HepG2 (cell line): Measurements from ENCODE around the gene ZPR1. TPM values are rescaled to one million over a fixed set of nuclear protein-coding genes. Genes with fewer than 3 reads are reported as not detected.

Experiments
- ATAC-seq: fragments of 200-7000 bp; cut with Tn5 transposase; 3 replicates; pipeline ENCODE4 v1.9.1; 2020; ENCODE audit warnings: mild to moderate bottlenecking, moderate library complexity
- BruUV-seq: library from RNA; stranded (reverse); fragments of 400-500 nt; replicated peaks from 2 replicates; lab custom pipeline; 2021; lab: Mats Ljungman, UMichigan
- CTCF ChIA-PET: fragments of 300-600 bp; formaldehyde crosslinking; extraction: SDS; loops from one replicate; lab custom pipeline; 2021; ENCODE audit warnings: low total read pairs, inconsistent platforms, low intra/inter-chr PET ratio; lab: Yijun Ruan, JAX
- POLR2A ChIA-PET: fragments of 350-600 bp; sonication (Branson Sonifier 250); formaldehyde crosslinking; loops from one replicate; lab custom pipeline; 2020; ENCODE audit warnings: antibody characterized with exemption, inconsistent platforms; lab: Yijun Ruan, JAX
- DNase-seq: peaks from one replicate; pipeline ENCODE4 v3.0.0-alpha.2; 2015; ENCODE audit warnings: low spot score
- FAIRE-seq: peaks from 3 replicates; lab custom pipeline; 2011; peaks lifted over from hg19 to GRCh38; lab: Jason Lieb, UNC
- H2AFZ ChIP-seq: one replicate; pipeline ENCODE4 v1.6.1; 2011; ENCODE audit warnings: low read length, inconsistent platforms
- H3K27ac ChIP-seq: fragments of 300-600 bp; 3 replicates; pipeline ENCODE4 v1.8.0; 2011; ENCODE audit warnings: mixed run types, mild to moderate bottlenecking, mixed read lengths, low read length, inconsistent platforms; ENCODE audit not compliant: insufficient read depth; ENCODE audit errors: extremely low read length
- H3K27me3 ChIP-seq, 2 experiments: fragments of 200-600 bp in 1 of 2; 2 replicates in 1 of 2; 3 replicates in 1 of 2; pipeline versions ENCODE4 v1.6.0 to v1.8.0; 2011; ENCODE audit warnings: low read length in 2 of 2, mild to moderate bottlenecking in 2 of 2, moderate library complexity in 2 of 2, inconsistent platforms in 1 of 2; ENCODE audit not compliant: insufficient read depth in 2 of 2, control insufficient read depth in 1 of 2
- H3K36me3 ChIP-seq, 2 experiments: fragments of 200-600 bp in 1 of 2; replicated peaks in 1 of 2; 2 replicates in 1 of 2; 3 replicates in 1 of 2; pipeline versions ENCODE4 v1.5.1 to v1.8.0; 2011; ENCODE audit warnings: low read length in 2 of 2, inconsistent platforms in 1 of 2; ENCODE audit not compliant: insufficient read depth in 2 of 2, control insufficient read depth in 1 of 2
- H3K4me1 ChIP-seq: 2 replicates; pipeline ENCODE4 v1.5.1; 2012; ENCODE audit warnings: low read length, inconsistent platforms; ENCODE audit not compliant: insufficient read depth
- H3K4me2 ChIP-seq: 2 replicates; pipeline ENCODE4 v1.6.0; 2011; ENCODE audit warnings: low read depth, low read length, inconsistent platforms
- H3K4me3 ChIP-seq, 3 experiments: fragments of 200-600 bp in 1 of 3; sonication (generic), shearing (Covaris generic) in 1 of 3; replicated peaks in 1 of 3; 2 replicates each; pipeline ENCODE4 v1.5.1; 2011 to 2016; ENCODE audit warnings: low read length in 3 of 3, inconsistent platforms in 2 of 3, low read depth in 2 of 3, mild to moderate bottlenecking in 2 of 3, control low read depth in 1 of 3, mixed read lengths in 1 of 3; ENCODE audit not compliant: insufficient read depth in 1 of 3
- H3K79me2 ChIP-seq: one replicate; pipeline ENCODE4 v1.6.1; 2011; ENCODE audit warnings: low read length, inconsistent platforms; ENCODE audit not compliant: insufficient read depth
- H3K9ac ChIP-seq: 2 replicates; pipeline ENCODE4 v1.6.0; 2011; ENCODE audit warnings: mild to moderate bottlenecking, low read depth, low read length, inconsistent platforms; ENCODE audit not compliant: insufficient read depth
- H3K9me3 ChIP-seq: 2 replicates; pipeline ENCODE4 v1.5.1; 2012; ENCODE audit warnings: mild to moderate bottlenecking, low read length
- H4K20me1 ChIP-seq: 2 replicates; pipeline ENCODE4 v1.6.0; 2011; ENCODE audit warnings: inconsistent platforms, mild to moderate bottlenecking, low read length, moderate library complexity; ENCODE audit not compliant: insufficient read depth
- EZH2 ChIP-seq: conservative IDR thresholded peaks from 2 replicates; pipeline ENCODE4 v1.6.1; 2012; ENCODE audit warnings: mild to moderate bottlenecking, low read depth, low read length, moderate library complexity
- MTF2 ChIP-seq: sonication (generic); formaldehyde crosslinking; IDR thresholded peaks from 2 replicates; pipeline ENCODE4 v1.5.0; 2020; ENCODE audit warnings: missing genetic modification reagents, borderline replicate concordance
- NFYC ChIP-seq: IDR thresholded peaks from 2 replicates; pipeline ENCODE4 v1.6.1; 2016; ENCODE audit warnings: missing genetic modification reagents, missing compliant biosample characterization
- THAP11 ChIP-seq: IDR thresholded peaks from 2 replicates; pipeline ENCODE4 v1.6.1; 2016; ENCODE audit warnings: missing biosample characterization, missing genetic modification reagents
- ZFP37 ChIP-seq: sonication (generic); formaldehyde crosslinking; IDR thresholded peaks from 2 replicates; pipeline ENCODE4 v1.4.0; 2020; ENCODE audit warnings: missing genetic modification reagents, borderline replicate concordance
- ZNF143 ChIP-seq: sonication (generic); formaldehyde crosslinking; IDR thresholded peaks from 2 replicates; pipeline ENCODE4 v1.4.0; 2020; ENCODE audit warnings: missing genetic modification reagents
- ZNF570 ChIP-seq: sonication (generic); formaldehyde crosslinking; IDR thresholded peaks from 2 replicates; pipeline ENCODE4 v1.4.0; 2020; ENCODE audit warnings: mild to moderate bottlenecking, missing genetic modification reagents, borderline replicate concordance
- ZSCAN20 ChIP-seq: sonication (generic); formaldehyde crosslinking; IDR thresholded peaks from 2 replicates; pipeline ENCODE4 v1.4.0; 2020; ENCODE audit warnings: missing genetic modification reagents, mild to moderate bottlenecking, borderline replicate concordance
- WGBS: methylation state at CpG from one replicate; pipeline ENCODE4 v1.1.6; 2017; ENCODE audit warnings: low lambda C conversion rate; 5-methylcytosine and 5-hydroxymethylcytosine counted together
- in situ Hi-C: cut with HindIII; loops from 2 replicates; pipeline ENCODE4 v1.10.0; 2017; ENCODE audit warnings: low pct_unique_long_range_greater_than_20kb; ENCODE audit not compliant: extremely low pct_ligation_motif_present
- intact Hi-C: fragments of 100-400 bp; cut with micrococcal nuclease; formaldehyde crosslinking; loops from one replicate; pipeline ENCODE4 v1.10.0; 2022; ENCODE audit not compliant: unreplicated experiment
- polyA plus RNA-seq, 8 experiments: library from polyadenylated mRNA; depleted of rRNA in 3 of 8; stranded (reverse) in 7 of 8; unstranded in 1 of 8; fragments of >200 nt; fragmentation: Illumina TruSeq in 4 of 8; extraction: Trizol in 4 of 8; gene quantifications; 2 replicates each; pipeline versions ENCODE4 v1.2.1 to v1.2.3, GENCODE V29; 2011 to 2016; ENCODE audit warnings: low read depth in 4 of 8, missing spikeins in 1 of 8, mixed read lengths in 1 of 8; ENCODE audit not compliant: insufficient read depth in 1 of 8
- total RNA-seq, 5 experiments: library from RNA; depleted of rRNA; stranded (reverse); fragments of >200 nt; fragmentation: Illumina TruSeq; extraction: Trizol; gene quantifications; 2 replicates each; pipeline ENCODE4 v1.2.3, GENCODE V29; 2016; ENCODE audit warnings: low read depth in 1 of 5
- TF ChIP-seq, protein P1 (sequence below): sonication (generic); formaldehyde crosslinking; IDR thresholded peaks from 2 replicates; pipeline ENCODE4 v1.4.0; 2020; ENCODE audit warnings: missing genetic modification reagents
- TF ChIP-seq, protein P2 (sequence below), 2 experiments: sonication (generic) in 1 of 2; formaldehyde crosslinking in 1 of 2; IDR thresholded peaks; 2 replicates each; pipeline versions ENCODE4 v1.5.1 to v1.6.1; 2011 to 2020; ENCODE audit warnings: borderline replicate concordance in 1 of 2, low read depth in 1 of 2, low read length in 1 of 2, mild to moderate bottlenecking in 1 of 2, missing genetic modification reagents in 1 of 2, moderate library complexity in 1 of 2
- TF ChIP-seq, protein P3 (sequence below): IDR thresholded peaks from 2 replicates; pipeline ENCODE4 v1.6.1; 2016
- TF ChIP-seq, protein P4 (sequence below): sonication (generic); formaldehyde crosslinking; IDR thresholded peaks from 2 replicates; pipeline ENCODE4 v1.4.0; 2020; ENCODE audit warnings: missing genetic modification reagents

ZPR1 gene
- total and polyA plus RNA-seq, 2 of the 13 experiments (the other 11 are each of a cell fraction or from before 2014, with no cell fraction given) = 40.0 to 79.3 TPM

DNA sequence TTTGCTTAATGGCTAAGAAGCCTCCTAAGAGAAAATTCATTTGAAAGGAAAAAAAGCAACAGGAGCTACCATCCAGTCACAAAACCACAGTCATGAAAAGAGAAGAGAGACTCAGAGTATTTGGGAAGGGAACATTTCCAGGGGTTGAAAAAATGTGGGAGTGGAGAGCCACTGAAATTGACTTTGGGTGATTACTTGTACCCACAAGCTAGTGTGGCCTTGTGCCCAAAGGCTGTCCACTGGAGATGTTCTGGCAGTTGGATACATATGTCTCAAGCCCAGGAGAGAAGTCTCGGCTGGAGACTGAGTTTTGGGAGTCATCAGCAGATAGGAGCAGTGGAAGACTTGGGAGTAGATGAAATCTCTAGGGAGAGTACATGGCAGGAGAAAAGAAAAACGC is 7.0 kb upstream of the ZPR1 start (continued):
- TF ChIP-seq, protein P1, sequence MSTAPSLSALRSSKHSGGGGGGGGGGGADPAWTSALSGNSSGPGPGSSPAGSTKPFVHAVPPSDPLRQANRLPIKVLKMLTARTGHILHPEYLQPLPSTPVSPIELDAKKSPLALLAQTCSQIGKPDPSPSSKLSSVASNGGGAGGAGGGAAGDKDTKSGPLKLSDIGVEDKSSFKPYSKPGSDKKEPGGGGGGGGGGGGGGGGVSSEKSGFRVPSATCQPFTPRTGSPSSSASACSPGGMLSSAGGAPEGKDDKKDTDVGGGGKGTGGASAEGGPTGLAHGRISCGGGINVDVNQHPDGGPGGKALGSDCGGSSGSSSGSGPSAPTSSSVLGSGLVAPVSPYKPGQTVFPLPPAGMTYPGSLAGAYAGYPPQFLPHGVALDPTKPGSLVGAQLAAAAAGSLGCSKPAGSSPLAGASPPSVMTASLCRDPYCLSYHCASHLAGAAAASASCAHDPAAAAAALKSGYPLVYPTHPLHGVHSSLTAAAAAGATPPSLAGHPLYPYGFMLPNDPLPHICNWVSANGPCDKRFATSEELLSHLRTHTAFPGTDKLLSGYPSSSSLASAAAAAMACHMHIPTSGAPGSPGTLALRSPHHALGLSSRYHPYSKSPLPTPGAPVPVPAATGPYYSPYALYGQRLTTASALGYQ = no peak
- no peak for TF ChIP-seq MTF2
- no peak for TF ChIP-seq EZH2
- no peak for TF ChIP-seq ZFP37 (CRISPR knock-in tag)
- TF ChIP-seq ZNF570 (CRISPR knock-in tag) = no peak

DNA sequence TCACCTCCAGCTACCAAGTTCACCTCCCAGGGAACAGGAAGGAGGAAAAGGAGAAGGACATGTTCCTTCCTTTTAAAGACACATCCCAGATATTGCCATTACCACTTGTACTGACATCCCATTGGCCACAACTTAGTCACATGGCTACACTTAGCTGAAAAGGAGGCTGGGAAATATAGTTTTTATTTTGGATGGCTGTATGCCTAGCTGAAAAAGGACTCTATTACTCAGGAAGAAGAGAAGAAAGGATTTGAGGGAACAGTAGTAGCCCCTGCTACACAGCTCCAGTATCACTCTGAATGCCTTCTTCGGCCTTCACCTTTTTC is 5.9 kb upstream of the ZPR1 start:
- ChIA-PET CTCF (no interaction called here), POLR2A (interaction anchor here (4.1 to 17.3 kb wide), 3 partner anchors 13 to 36 kb away, joined by 47 to 1365 read pairs (median 291); partner anchors contain the start of genes APOA1, APOA4 and APOC3)
- intact Hi-C loops (no loop called here), in situ Hi-C loops (loop anchor here (5.0 to 10.0 kb wide), 2 partner anchors 44 to 301 kb away; partner anchors contain the start of genes APOA1 and SIK3)
- H3K27me3 ChIP-seq = no peaks in the 10 kb centered on the region; a peak in 1 of 5 replicates
- H3K4me1 ChIP-seq = peaks cover 87% of the 10 kb centered on the region
- peaks cover 13% of the 10 kb centered on the region for H3K79me2 ChIP-seq
- FAIRE-seq (no peak), ATAC-seq (no peak), DNase-seq (no peak)
- no peak overlapping the region for H3K4me3 ChIP-seq
- no peaks in the 10 kb centered on the region for H3K36me3 ChIP-seq
- no peak overlapping the region for H3K27ac ChIP-seq
- no peak overlapping the region for H3K9ac ChIP-seq
- no peak overlapping the region for H3K4me2 ChIP-seq
- no TSS peak for BruUV-seq
- H4K20me1 ChIP-seq = no peaks in the 10 kb centered on the region
- H3K9me3 ChIP-seq = no peaks in the 10 kb centered on the region
- WGBS = 89% methylated on average over 1 of the region's 1 CpG
- H2AFZ ChIP-seq = no peak overlapping the region
- TF ChIP-seq NFYC (CRISPR knock-in tag) (peak; percentile 45; the same call in 1 of the 2 replicates), ZNF143 (CRISPR knock-in tag) (peak; percentile 69; the same call in 1 of the 2 replicates), THAP11 (CRISPR knock-in tag) (peak; percentile 56), ZSCAN20 (CRISPR knock-in tag) (no peak)
- TF ChIP-seq, protein P2, sequence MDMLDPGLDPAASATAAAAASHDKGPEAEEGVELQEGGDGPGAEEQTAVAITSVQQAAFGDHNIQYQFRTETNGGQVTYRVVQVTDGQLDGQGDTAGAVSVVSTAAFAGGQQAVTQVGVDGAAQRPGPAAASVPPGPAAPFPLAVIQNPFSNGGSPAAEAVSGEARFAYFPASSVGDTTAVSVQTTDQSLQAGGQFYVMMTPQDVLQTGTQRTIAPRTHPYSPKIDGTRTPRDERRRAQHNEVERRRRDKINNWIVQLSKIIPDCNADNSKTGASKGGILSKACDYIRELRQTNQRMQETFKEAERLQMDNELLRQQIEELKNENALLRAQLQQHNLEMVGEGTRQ (IDR thresholded peaks at IDR 0.05; ENCODE audit: low read depth, low read length) = no peak
- TF ChIP-seq, protein P2 (CRISPR knock-in tag; IDR thresholded peaks at IDR 0.05; ENCODE audit: borderline replicate concordance) = peak; percentile 68; the same call in 1 of the 2 replicates
- TF ChIP-seq, protein P3, sequence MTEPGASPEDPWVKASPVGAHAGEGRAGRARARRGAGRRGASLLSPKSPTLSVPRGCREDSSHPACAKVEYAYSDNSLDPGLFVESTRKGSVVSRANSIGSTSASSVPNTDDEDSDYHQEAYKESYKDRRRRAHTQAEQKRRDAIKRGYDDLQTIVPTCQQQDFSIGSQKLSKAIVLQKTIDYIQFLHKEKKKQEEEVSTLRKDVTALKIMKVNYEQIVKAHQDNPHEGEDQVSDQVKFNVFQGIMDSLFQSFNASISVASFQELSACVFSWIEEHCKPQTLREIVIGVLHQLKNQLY (CRISPR knock-in tag) = no peak
- TF ChIP-seq, protein P4, sequence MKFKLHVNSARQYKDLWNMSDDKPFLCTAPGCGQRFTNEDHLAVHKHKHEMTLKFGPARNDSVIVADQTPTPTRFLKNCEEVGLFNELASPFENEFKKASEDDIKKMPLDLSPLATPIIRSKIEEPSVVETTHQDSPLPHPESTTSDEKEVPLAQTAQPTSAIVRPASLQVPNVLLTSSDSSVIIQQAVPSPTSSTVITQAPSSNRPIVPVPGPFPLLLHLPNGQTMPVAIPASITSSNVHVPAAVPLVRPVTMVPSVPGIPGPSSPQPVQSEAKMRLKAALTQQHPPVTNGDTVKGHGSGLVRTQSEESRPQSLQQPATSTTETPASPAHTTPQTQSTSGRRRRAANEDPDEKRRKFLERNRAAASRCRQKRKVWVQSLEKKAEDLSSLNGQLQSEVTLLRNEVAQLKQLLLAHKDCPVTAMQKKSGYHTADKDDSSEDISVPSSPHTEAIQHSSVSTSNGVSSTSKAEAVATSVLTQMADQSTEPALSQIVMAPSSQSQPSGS (CRISPR knock-in tag) = no peak
